Measurements from ENCODE around the gene MMRN2. TPM values are rescaled to one million over a fixed set of nuclear protein-coding genes. Genes with fewer than 3 reads are reported as not detected.
A peak's percentile ranks its signal among the peaks of the same experiment; 100 is the strongest.

Gene MMRN2
- polyA plus RNA-seq, 6 donors from 2014 or later = not detected

DNA sequence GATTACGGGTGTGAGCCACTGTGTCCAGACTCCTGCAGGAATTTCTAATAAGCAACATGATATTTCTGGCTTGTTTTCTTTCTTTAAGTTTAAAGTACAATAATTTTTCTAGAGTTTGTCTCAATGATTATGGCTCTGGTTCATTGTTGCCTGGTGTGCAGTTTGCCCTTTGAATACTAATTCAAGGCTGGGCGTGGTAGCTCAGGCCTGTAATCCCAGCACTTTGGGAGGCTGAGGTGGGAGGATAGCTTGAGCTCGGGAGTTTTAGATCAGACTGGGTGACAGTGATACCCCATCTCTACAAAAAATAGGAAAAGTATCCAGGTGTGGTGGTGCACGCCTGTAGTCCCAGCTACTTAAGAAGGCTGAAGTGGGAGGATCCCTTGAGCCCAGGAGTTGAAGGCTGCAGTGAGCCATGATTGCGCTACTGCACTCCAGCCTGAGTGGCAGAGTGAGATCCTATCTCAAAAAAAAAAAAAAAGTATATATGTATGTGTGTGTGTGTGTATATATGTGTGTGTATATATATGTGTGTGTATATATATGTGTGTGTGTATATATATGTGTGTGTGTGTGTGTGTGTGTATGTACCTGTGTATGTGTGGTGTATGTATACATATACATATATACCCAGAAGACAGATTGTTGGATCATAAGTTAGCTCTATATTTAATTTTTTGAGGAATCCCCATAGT is 19.1 kb upstream of the MMRN2 start:
- DNase-seq = no peak
- no peak for ATAC-seq (ENCODE audit: low read depth in 2 of 2)
- Mint-ChIP-seq H3K4me1 (peaks cover 9 to 13% (median 11%) of the 10 kb centered on the region in 3 donors), H3K36me3 (no peaks in the 10 kb centered on the region), H3K9me3 (peaks cover 0 to 4% (median 0%) of the 10 kb centered on the region in 7 donors), H3K27me3 (peaks cover 7 to 28% (median 8%) of the 10 kb centered on the region in 3 donors), H3K4me3 (no peak overlapping the region), H3K27ac (no peak overlapping the region)

DNA sequence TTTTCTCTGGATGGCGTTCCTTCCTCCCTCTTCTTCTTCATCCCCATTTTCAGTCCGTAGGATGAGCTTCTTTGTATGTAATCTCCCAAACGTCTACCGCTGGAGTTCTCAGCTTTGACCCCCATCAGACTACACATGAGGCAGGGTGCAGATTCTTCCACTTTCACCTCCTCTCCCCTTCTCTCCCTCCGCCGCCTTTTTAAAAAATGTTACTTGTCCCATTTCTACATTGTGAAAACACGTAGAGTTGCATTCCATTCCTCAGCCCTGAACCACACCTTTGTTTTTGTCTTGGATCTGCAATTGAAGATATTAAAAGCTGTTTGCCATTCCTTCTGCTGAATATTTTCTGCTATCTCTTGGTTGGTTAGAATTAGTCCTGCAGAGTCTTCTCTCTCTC is 17.1 kb upstream of the MMRN2 start:
- Mint-ChIP-seq H3K27me3 (peaks cover 8 to 15% (median 15%) of the 10 kb centered on the region in 3 donors), H3K36me3 (no peaks in the 10 kb centered on the region), H3K4me1 (peaks cover 15 to 20% (median 16%) of the 10 kb centered on the region in 3 donors), H3K4me3 (peak overlapping the region in 1 of 8 donors; percentile 37), H3K27ac (peak overlapping the region in 2 of 6 donors; percentile 33 to 38), H3K9me3 (peaks cover 0 to 4% (median 0%) of the 10 kb centered on the region in 7 donors)
- ATAC-seq (ENCODE audit: low read depth in 2 of 2) (no peak), DNase-seq (no peak)

- H3K4me3 Mint-ChIP-seq = peak overlapping the region; percentile 37 to 91 (median 76)
- no peaks in the 10 kb centered on the region for H3K36me3 Mint-ChIP-seq
- peaks cover 6 to 20% (median 8%) of the 10 kb centered on the region in 3 donors for H3K27me3 Mint-ChIP-seq
- DNase-seq = no peak
- ATAC-seq (ENCODE audit: low read depth in 2 of 2) = no peak
- peaks cover 15 to 25% (median 16%) of the 10 kb centered on the region in 3 donors for H3K4me1 Mint-ChIP-seq
- peaks cover 0 to 4% (median 0%) of the 10 kb centered on the region in 7 donors for H3K9me3 Mint-ChIP-seq
- H3K27ac Mint-ChIP-seq = peak overlapping the region; percentile 26 to 95 (median 49)
Measured at GRCh38 chr10:86972613-86973380, 15.4 kb upstream of the MMRN2 start.

DNA sequence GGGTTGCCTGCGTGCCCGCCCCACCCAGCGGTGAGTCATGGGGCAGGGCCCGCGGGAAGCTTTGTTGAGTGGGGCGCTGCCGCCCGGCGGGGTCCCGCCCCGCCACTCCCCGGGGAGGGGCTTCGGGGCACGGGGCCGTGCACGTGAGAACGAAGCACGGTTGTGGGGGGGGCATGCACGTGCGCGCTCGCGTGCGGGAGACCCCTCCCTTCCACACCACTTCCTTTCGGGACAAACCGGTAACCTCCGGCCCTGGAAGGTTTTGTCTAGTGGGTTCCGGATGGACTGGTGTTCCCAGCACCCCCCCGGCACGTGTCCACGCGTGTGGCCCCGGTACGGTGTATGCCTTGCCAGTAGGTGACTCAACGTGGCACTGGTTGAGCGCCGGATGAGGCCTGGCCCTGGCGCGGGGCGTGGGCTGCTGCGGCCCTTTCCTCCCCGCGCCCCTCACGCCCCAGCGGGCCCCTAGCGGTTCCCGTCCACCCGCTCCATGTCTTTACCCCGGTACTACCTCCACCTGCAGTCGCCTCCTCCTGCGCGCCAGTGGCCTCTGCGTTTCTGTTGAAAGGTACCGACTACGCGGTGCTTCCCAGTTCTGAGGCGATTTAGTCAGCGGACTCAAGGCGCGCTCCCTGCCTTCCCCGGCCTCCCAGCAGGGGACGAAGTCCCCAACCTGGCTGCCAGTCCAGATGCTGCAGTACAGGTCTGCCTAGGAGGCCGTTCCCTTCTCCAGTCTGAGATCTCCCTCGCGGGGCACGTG is 14.0 kb upstream of the MMRN2 start:
- DNase-seq = peak; percentile 80
- ATAC-seq (ENCODE audit: low read depth in 2 of 2) = peak; percentile 87 to 89
- H3K4me3 Mint-ChIP-seq = peak overlapping the region; percentile 83 to 95 (median 90)
- peaks cover 18 to 32% (median 20%) of the 10 kb centered on the region in 3 donors for H3K4me1 Mint-ChIP-seq
- H3K27me3 Mint-ChIP-seq = peaks cover 8 to 22% (median 14%) of the 10 kb centered on the region in 3 donors
- peak overlapping the region; percentile 49 to 94 (median 87) for H3K27ac Mint-ChIP-seq
- no peaks in the 10 kb centered on the region for H3K36me3 Mint-ChIP-seq
- H3K9me3 Mint-ChIP-seq = peaks cover 0 to 4% (median 0%) of the 10 kb centered on the region in 7 donors

GRCh38 chr10:86970982-86971231 is 13.5 kb upstream of the MMRN2 start:
- no peak for DNase-seq
- H3K4me3 Mint-ChIP-seq = peak overlapping the region; percentile 83 to 95 (median 86)
- H3K27me3 Mint-ChIP-seq = peaks cover 8 to 24% (median 15%) of the 10 kb centered on the region in 3 donors
- ATAC-seq (ENCODE audit: low read depth in 2 of 2) = peak in 1 of 2 donors; percentile 20
- no peaks in the 10 kb centered on the region for H3K36me3 Mint-ChIP-seq
- H3K4me1 Mint-ChIP-seq = peaks cover 21 to 37% (median 25%) of the 10 kb centered on the region in 3 donors
- peaks cover 0 to 4% (median 0%) of the 10 kb centered on the region in 7 donors for H3K9me3 Mint-ChIP-seq
- H3K27ac Mint-ChIP-seq = peak overlapping the region in 5 of 6 donors; percentile 7 to 94 (median 82)

- peak overlapping the region in 4 of 6 donors; percentile 75 to 94 (median 86) for H3K27ac Mint-ChIP-seq
- peak overlapping the region; percentile 83 to 95 (median 86) for H3K4me3 Mint-ChIP-seq
- peaks cover 21 to 42% (median 30%) of the 10 kb centered on the region in 3 donors for H3K4me1 Mint-ChIP-seq
- DNase-seq (no peak), ATAC-seq (ENCODE audit: low read depth in 2 of 2) (no peak)
- H3K27me3 Mint-ChIP-seq = peaks cover 11 to 24% (median 15%) of the 10 kb centered on the region in 3 donors
- H3K36me3 Mint-ChIP-seq = no peaks in the 10 kb centered on the region
- H3K9me3 Mint-ChIP-seq = peaks cover 0 to 4% (median 0%) of the 10 kb centered on the region in 7 donors
Measured at GRCh38 chr10:86970162-86970981, 13.0 kb upstream of the MMRN2 start.

- H3K27me3 Mint-ChIP-seq = peaks cover 12 to 24% (median 19%) of the 10 kb centered on the region in 3 donors
- H3K36me3 Mint-ChIP-seq = no peaks in the 10 kb centered on the region
- ATAC-seq (ENCODE audit: low read depth in 2 of 2) = no peak
- no peak for DNase-seq
- peak overlapping the region in 7 of 8 donors; percentile 42 to 88 (median 68) for H3K4me3 Mint-ChIP-seq
- H3K27ac Mint-ChIP-seq = peak overlapping the region in 1 of 6 donors; percentile 18
- H3K4me1 Mint-ChIP-seq = peaks cover 21 to 43% (median 30%) of the 10 kb centered on the region in 3 donors
- H3K9me3 Mint-ChIP-seq = peaks cover 0 to 4% (median 0%) of the 10 kb centered on the region in 7 donors
Measured at GRCh38 chr10:86969421-86970041, 12.1 kb upstream of the MMRN2 start.

GRCh38 chr10:86968994-86969355 is 11.6 kb upstream of the MMRN2 start:
- ATAC-seq (ENCODE audit: low read depth in 2 of 2) = no peak
- no peak for DNase-seq
- peaks cover 21 to 43% (median 30%) of the 10 kb centered on the region in 3 donors for H3K4me1 Mint-ChIP-seq
- peaks cover 12 to 24% (median 15%) of the 10 kb centered on the region in 3 donors for H3K27me3 Mint-ChIP-seq
- no peak overlapping the region for H3K27ac Mint-ChIP-seq
- no peaks in the 10 kb centered on the region for H3K36me3 Mint-ChIP-seq
- peak overlapping the region in 6 of 8 donors; percentile 8 to 88 (median 53) for H3K4me3 Mint-ChIP-seq
- peaks cover 0 to 4% (median 0%) of the 10 kb centered on the region in 7 donors for H3K9me3 Mint-ChIP-seq

DNA sequence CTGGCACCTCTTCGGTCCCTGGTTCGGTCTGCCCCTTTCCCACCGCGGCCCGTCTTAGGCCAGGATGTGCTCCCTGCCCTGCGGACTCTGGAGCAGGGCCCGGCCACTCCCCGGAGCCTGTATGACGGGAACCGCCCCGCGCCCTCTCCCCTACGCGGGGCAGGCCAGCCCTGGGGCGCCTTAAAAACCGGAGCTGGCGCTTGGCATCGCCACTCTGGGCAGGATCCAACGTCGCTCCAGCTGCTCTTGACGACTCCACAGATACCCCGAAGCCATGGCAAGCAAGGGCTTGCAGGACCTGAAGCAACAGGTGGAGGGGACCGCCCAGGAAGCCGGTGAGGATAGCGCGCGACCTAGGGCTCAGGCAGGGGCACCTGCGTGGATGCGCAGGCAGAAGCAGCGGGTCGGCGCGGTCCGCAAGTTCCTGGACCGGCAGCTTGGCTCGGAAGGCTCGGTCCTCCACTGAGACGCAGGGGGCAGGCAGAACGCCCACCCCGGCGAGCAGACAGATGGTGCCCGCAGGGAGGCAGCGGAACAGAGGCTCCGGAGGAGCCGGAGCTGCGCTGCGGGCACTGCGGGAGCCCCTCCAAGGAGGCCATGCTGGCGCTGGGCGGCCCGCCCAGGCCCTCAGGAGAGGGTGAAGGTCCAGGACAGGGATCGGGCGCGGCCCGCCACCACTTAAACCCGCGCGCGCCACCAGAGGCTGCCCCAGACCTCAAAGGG is 11.0 kb upstream of the MMRN2 start, which contains the start of gene ADIRF:
ADIRF (plus strand) TSS at position 212 of the 723 bp plus-strand sequence; CDS start at position 275, 63 bp downstream.
- peak within 1 kb of the TSS in 1 of 6 donors; percentile 86 for H3K27ac Mint-ChIP-seq
- H3K4me3 Mint-ChIP-seq = peak within 1 kb of the TSS in 6 of 8 donors; percentile 8 to 88 (median 53)
- peaks cover 21 to 43% (median 30%) of the 10 kb centered on the region in 3 donors for H3K4me1 Mint-ChIP-seq
- ATAC-seq (ENCODE audit: low read depth in 2 of 2) (no peak), DNase-seq (no peak)
- H3K9me3 Mint-ChIP-seq = peaks cover 0 to 4% (median 0%) of the 10 kb centered on the region in 7 donors
- H3K27me3 Mint-ChIP-seq = peaks cover 12 to 24% (median 15%) of the 10 kb centered on the region in 3 donors
- H3K36me3 Mint-ChIP-seq = no peaks in the 10 kb centered on the region

DNA sequence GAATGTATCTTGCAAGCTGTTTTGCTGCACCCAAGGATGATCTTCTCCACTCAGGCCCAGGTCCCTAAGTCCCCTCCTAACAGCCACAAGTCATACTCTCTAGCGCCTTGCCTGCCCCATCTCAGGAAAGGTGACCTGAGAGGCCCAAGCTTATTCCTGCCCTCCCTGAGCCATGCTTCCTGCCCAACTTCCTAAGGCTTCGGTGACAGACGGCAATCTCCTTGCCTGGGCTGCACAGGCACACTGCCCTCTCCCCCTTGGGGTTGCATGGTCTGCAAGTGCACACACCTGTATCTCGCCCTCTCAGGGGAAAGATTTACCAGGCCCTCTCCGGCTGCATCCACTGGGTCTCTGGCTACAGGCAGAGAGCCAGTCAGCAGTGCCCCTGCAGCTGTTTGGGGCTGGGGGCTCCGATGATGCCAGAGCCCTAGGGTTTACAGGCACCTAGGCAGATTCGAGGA is 10.1 kb upstream of the MMRN2 start:
- Mint-ChIP-seq H3K4me1 (peaks cover 13 to 39% (median 25%) of the 10 kb centered on the region in 3 donors), H3K4me3 (peak overlapping the region in 1 of 8 donors; percentile 42), H3K27ac (peak overlapping the region in 1 of 6 donors; percentile 86), H3K9me3 (peaks cover 0 to under 1% (median 0%) of the 10 kb centered on the region in 7 donors), H3K27me3 (peaks cover 7 to 24% (median 15%) of the 10 kb centered on the region in 3 donors), H3K36me3 (no peaks in the 10 kb centered on the region)
- DNase-seq (no peak), ATAC-seq (ENCODE audit: low read depth in 2 of 2) (no peak)

- H3K27me3 Mint-ChIP-seq = peaks cover 5 to 24% (median 15%) of the 10 kb centered on the region in 3 donors
- H3K4me1 Mint-ChIP-seq = peaks cover 12 to 29% (median 18%) of the 10 kb centered on the region in 3 donors
- no peaks in the 10 kb centered on the region for H3K36me3 Mint-ChIP-seq
- DNase-seq = no peak
- ATAC-seq (ENCODE audit: low read depth in 2 of 2) = no peak
- no peaks in the 10 kb centered on the region for H3K9me3 Mint-ChIP-seq
- peak overlapping the region in 3 of 6 donors; percentile 73 to 84 (median 78) for H3K27ac Mint-ChIP-seq
- peak overlapping the region in 7 of 8 donors; percentile 18 to 84 (median 55) for H3K4me3 Mint-ChIP-seq
Measured at GRCh38 chr10:86965986-86966654, 8.7 kb upstream of the MMRN2 start.
